GM23248 (cell line): ENCODE measurements around the gene IL1RAPL1. TPM values are rescaled to one million over a fixed set of nuclear protein-coding genes. Genes with fewer than 3 reads are reported as not detected.

Experiments used
- DNase-seq: peaks from one replicate; pipeline ENCODE4 v3.0.0-alpha.2; 2015
- H2AFZ ChIP-seq: fragments of 200-600 bp; sonication (generic); 2 replicates; pipeline ENCODE4 v1.6.1; 2016; ENCODE audit warnings: antibody characterized with exemption
- H3F3A ChIP-seq: fragments of 200-600 bp; sonication (generic); 2 replicates; pipeline ENCODE4 v1.6.1; 2016; ENCODE audit warnings: mild to moderate bottlenecking, antibody characterized with exemption, mixed run types; ENCODE audit not compliant: insufficient read depth
- H3K27ac ChIP-seq: fragments of 200-600 bp; sonication (generic); 2 replicates; pipeline ENCODE4 v1.5.1; 2016; ENCODE audit warnings: mild to moderate bottlenecking
- H3K27me3 ChIP-seq: fragments of 200-600 bp; sonication (generic); replicated peaks from 2 replicates; pipeline ENCODE4 v1.6.1; 2016; ENCODE audit warnings: mild to moderate bottlenecking; ENCODE audit not compliant: insufficient read depth
- H3K36me3 ChIP-seq: fragments of 200-600 bp; sonication (generic); 2 replicates; pipeline ENCODE4 v1.6.1; 2016; ENCODE audit warnings: low read depth, mild to moderate bottlenecking
- H3K4me1 ChIP-seq: fragments of 200-600 bp; sonication (generic); 2 replicates; pipeline ENCODE4 v1.6.1; 2016; ENCODE audit warnings: mild to moderate bottlenecking; ENCODE audit not compliant: insufficient read depth
- H3K4me2 ChIP-seq: fragments of 200-600 bp; sonication (generic); one replicate; pipeline ENCODE4 v1.6.1; 2016; ENCODE audit warnings: mild to moderate bottlenecking; ENCODE audit not compliant: unreplicated experiment
- H3K4me3 ChIP-seq: fragments of 200-600 bp; sonication (generic); 2 replicates; pipeline ENCODE4 v1.5.1; 2016; ENCODE audit warnings: mild to moderate bottlenecking
- H3K79me2 ChIP-seq: fragments of 200-600 bp; sonication (generic); 2 replicates; pipeline ENCODE4 v1.6.1; 2016; ENCODE audit warnings: mild to moderate bottlenecking; ENCODE audit not compliant: insufficient read depth
- H3K9ac ChIP-seq: fragments of 200-600 bp; sonication (generic); 2 replicates; pipeline ENCODE4 v1.6.1; 2016; ENCODE audit warnings: mild to moderate bottlenecking
- H3K9me2 ChIP-seq: fragments of 200-600 bp; sonication (generic); 2 replicates; pipeline ENCODE4 v1.6.1; 2016; ENCODE audit warnings: mixed run types, mild to moderate bottlenecking, moderate library complexity; ENCODE audit not compliant: insufficient read depth
- H3K9me3 ChIP-seq: fragments of 200-600 bp; sonication (generic); one replicate; pipeline ENCODE4 v1.6.1; 2017; ENCODE audit warnings: low read depth
- H4K20me1 ChIP-seq: fragments of 200-600 bp; sonication (generic); 2 replicates; pipeline ENCODE4 v1.6.0; 2016; ENCODE audit not compliant: insufficient read depth
- EZH2 ChIP-seq: fragments of 200-600 bp; sonication (generic); IDR thresholded peaks from 2 replicates; pipeline ENCODE4 v1.6.1; 2018; ENCODE audit warnings: antibody characterized with exemption, mild to moderate bottlenecking; ENCODE audit not compliant: insufficient read depth, poor library complexity, severe bottlenecking
- EZH2phosphoT487 ChIP-seq: fragments of 200-600 bp; sonication (generic); IDR thresholded peaks from 2 replicates; pipeline ENCODE4 v1.6.1; 2018; ENCODE audit warnings: antibody characterized with exemption, moderate library complexity, mild to moderate bottlenecking, low read depth; ENCODE audit not compliant: insufficient read depth
- WGBS, 2 experiments: methylation state at CpG; one replicate each; pipeline ENCODE4 v1.1.6; 2015 to 2017; ENCODE audit warnings: low lambda C conversion rate in 2 of 2, low coverage in 1 of 2; ENCODE audit errors: missing lambda C conversion rate in 2 of 2; 5-methylcytosine and 5-hydroxymethylcytosine counted together
- in situ Hi-C: fragments of 300-500 bp; cut with MboI; formaldehyde crosslinking; loops from 2 replicates; pipeline ENCODE4 v1.15.0; 2020
- polyA plus RNA-seq: library from polyadenylated mRNA; unstranded; fragments of >200 nt; fragmentation: Nextera tagmentation; extraction: Ambion mirVana; gene quantifications from 2 replicates; pipeline ENCODE4 v1.2.1, GENCODE V29; 2016
- total RNA-seq: library from RNA; depleted of rRNA; stranded (reverse); fragments of >200 nt; shearing (Covaris generic); gene quantifications from 2 replicates; pipeline ENCODE4 v1.2.3, GENCODE V29; 2014

The IL1RAPL1 gene
- total and polyA plus RNA-seq, 2 experiments from 2014 or later, result not detected

DNA sequence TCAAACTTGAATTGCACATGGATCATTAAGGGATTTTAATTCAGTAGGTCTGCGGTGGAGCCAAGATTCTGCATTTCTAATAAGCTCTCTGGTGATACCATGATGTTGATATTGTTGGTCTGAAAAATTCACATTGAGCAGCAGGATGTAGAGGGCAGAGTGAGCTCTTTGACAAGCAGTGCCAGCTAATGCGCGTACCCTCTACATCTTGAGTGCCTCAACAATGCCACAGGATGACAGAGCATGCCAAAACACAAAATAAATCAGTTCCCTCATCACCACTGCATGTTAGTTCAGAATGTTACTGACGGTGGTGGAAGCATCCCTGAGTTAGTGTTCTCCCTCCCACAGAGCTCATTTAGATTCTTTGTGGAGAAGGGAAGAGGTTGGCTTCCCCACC, 23.5 kb downstream of the IL1RAPL1 start:
- H3K9me2 ChIP-seq, result no peaks in the 10 kb centered on the region
- in situ Hi-C loops, result no loop called here
- no peaks in the 10 kb centered on the region for H3K27me3 ChIP-seq
- no peaks in the 10 kb centered on the region for H3K36me3 ChIP-seq
- H3F3A ChIP-seq, result no peaks in the 10 kb centered on the region
- TF ChIP-seq EZH2 (no peak), EZH2phosphoT487 (no peak)
- no peak overlapping the region for H3K9ac ChIP-seq
- no peak overlapping the region for H3K4me3 ChIP-seq
- H3K9me3 ChIP-seq, result no peaks in the 10 kb centered on the region
- no peak for DNase-seq
- no peaks in the 10 kb centered on the region for H3K79me2 ChIP-seq
- no peak overlapping the region for H3K27ac ChIP-seq
- no peaks in the 10 kb centered on the region for H4K20me1 ChIP-seq
- H2AFZ ChIP-seq, result no peak overlapping the region
- H3K4me2 ChIP-seq, result no peak overlapping the region
- H3K4me1 ChIP-seq, result no peaks in the 10 kb centered on the region
- 43% methylated on average over 4 of the region's 4 CpGs for WGBS, 2 experiments

DNA sequence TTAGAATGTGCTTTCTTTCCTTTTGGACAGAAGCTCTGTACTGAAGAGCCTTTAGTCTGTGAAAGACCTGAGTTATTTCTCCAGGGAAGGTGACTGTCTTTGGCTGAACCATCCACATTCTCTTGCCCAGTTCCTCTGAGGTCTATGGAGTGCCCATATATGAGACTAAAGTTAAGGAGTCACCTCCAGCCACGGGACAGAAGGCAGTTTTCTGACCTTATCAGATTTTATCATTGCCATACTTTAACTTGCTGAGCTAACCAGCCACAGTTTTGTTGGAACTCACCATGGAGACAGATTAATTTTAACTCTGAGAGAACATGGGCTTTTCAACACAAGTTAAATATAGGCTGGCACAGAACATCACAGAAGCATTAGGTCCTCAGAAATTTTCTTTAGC, 26.3 kb downstream of the IL1RAPL1 start:
- Histone ChIP-seq H3F3A (no peaks in the 10 kb centered on the region), H2AFZ (no peak overlapping the region), H3K4me1 (no peaks in the 10 kb centered on the region), H4K20me1 (no peaks in the 10 kb centered on the region), H3K9ac (no peak overlapping the region), H3K27me3 (no peaks in the 10 kb centered on the region), H3K4me3 (no peak overlapping the region), H3K36me3 (no peaks in the 10 kb centered on the region), H3K9me2 (no peaks in the 10 kb centered on the region), H3K27ac (no peak overlapping the region), H3K9me3 (no peaks in the 10 kb centered on the region), H3K4me2 (no peak overlapping the region), H3K79me2 (no peaks in the 10 kb centered on the region)
- WGBS, 2 experiments, result 0% methylated on average over 1 of the region's 1 CpG
- DNase-seq, result no peak
- no peak for TF ChIP-seq EZH2phosphoT487
- TF ChIP-seq EZH2, result no peak
- in situ Hi-C loops, result no loop called here

DNA sequence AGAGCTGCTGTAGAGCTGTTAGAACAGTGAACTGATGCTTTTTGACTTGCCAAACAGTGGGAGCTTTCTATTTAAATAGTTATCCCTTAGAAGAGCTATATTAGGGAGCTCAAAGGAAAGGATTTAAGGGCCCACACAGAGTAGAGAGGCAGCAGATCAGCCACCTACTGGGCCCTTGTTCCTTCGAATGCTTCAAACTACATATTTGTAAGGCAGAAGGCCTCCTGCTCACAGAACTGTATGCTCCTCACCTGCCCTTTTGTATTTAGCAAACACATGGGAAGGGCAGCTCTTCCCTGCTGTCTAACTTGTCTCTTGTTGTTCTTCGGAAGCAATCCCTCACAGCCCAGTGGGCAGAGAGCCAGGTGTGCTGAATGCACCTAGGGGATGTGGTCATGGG, 38.0 kb downstream of the IL1RAPL1 start:
- no peak overlapping the region for H3K27ac ChIP-seq
- no peak overlapping the region for H2AFZ ChIP-seq
- DNase-seq, result no peak
- H3K9ac ChIP-seq, result no peak overlapping the region
- no peaks in the 10 kb centered on the region for H3K9me3 ChIP-seq
- no peaks in the 10 kb centered on the region for H3K36me3 ChIP-seq
- H3K4me1 ChIP-seq, result no peaks in the 10 kb centered on the region
- no peak overlapping the region for H3K4me2 ChIP-seq
- no peaks in the 10 kb centered on the region for H3F3A ChIP-seq
- no peaks in the 10 kb centered on the region for H3K27me3 ChIP-seq
- WGBS, 2 experiments, result 20 to 22% methylated on average over 1 to 2 of the region's 2 CpGs
- H3K4me3 ChIP-seq, result no peak overlapping the region
- in situ Hi-C loops, result no loop called here
- TF ChIP-seq EZH2 (no peak), EZH2phosphoT487 (no peak)
- H3K79me2 ChIP-seq, result no peaks in the 10 kb centered on the region
- no peaks in the 10 kb centered on the region for H3K9me2 ChIP-seq
- no peaks in the 10 kb centered on the region for H4K20me1 ChIP-seq

DNA sequence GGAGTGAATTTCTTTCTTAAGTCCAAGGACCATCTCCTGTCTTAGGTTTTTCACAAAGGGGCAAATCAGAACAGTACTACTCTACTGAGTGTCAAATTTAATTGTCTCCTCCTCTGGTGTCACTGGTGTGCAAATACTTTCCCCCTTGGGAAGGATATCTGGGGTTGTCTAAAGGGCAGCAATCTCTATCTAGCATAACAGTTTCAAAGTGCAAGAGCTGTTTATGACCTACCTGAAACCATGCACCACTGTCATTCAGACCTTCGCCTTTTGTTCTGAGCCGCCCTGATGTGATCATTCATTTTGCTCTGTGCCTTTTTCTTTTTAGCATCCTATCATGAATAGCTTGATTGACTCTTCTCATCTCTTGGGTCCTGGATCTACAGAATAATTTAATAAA, 39.3 kb downstream of the IL1RAPL1 start:
- no peaks in the 10 kb centered on the region for H3K36me3 ChIP-seq
- TF ChIP-seq EZH2 (no peak), EZH2phosphoT487 (no peak)
- no peaks in the 10 kb centered on the region for H3K27me3 ChIP-seq
- no peaks in the 10 kb centered on the region for H3K79me2 ChIP-seq
- H2AFZ ChIP-seq, result no peak overlapping the region
- H3K27ac ChIP-seq, result no peak overlapping the region
- no peak overlapping the region for H3K4me2 ChIP-seq
- DNase-seq, result no peak
- H3K4me3 ChIP-seq, result no peak overlapping the region
- H3K9ac ChIP-seq, result no peak overlapping the region
- no peaks in the 10 kb centered on the region for H3K9me3 ChIP-seq
- no peaks in the 10 kb centered on the region for H3K9me2 ChIP-seq
- no peaks in the 10 kb centered on the region for H3K4me1 ChIP-seq
- H3F3A ChIP-seq, result no peaks in the 10 kb centered on the region
- in situ Hi-C loops, result no loop called here
- H4K20me1 ChIP-seq, result no peaks in the 10 kb centered on the region
- 45 to 53% methylated on average over 2 of the region's 2 CpGs for WGBS, 2 experiments

DNA sequence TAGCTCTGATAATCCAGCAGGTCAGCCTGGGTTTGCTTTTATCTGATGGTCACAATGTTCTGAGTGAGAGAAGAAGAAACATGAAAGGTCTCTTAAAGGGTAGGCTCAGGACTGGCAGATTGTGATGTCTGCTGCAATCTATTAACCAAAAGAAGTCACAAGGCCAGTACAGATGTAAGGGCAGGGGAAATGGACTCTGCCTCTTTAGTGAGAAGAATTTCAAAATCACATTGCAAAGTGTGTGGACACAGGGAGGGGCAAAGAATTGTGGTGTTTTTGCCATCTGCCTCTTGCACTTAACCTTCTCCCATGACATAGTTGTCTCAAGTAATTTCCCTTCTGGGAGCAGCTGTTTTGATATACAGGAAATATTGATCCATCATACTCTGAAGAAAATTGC, 40.9 kb downstream of the IL1RAPL1 start:
- H3K79me2 ChIP-seq, result no peaks in the 10 kb centered on the region
- no peaks in the 10 kb centered on the region for H3K9me3 ChIP-seq
- no peaks in the 10 kb centered on the region for H3K27me3 ChIP-seq
- H3K4me1 ChIP-seq, result no peaks in the 10 kb centered on the region
- H3K4me2 ChIP-seq, result no peak overlapping the region
- in situ Hi-C loops, result no loop called here
- no peak for TF ChIP-seq EZH2
- no peak for TF ChIP-seq EZH2phosphoT487
- H3K9me2 ChIP-seq, result no peaks in the 10 kb centered on the region
- no peak overlapping the region for H2AFZ ChIP-seq
- no peak overlapping the region for H3K27ac ChIP-seq
- no peak for DNase-seq
- no peak overlapping the region for H3K9ac ChIP-seq
- no peaks in the 10 kb centered on the region for H3K36me3 ChIP-seq
- H3F3A ChIP-seq, result no peaks in the 10 kb centered on the region
- no peaks in the 10 kb centered on the region for H4K20me1 ChIP-seq
- no peak overlapping the region for H3K4me3 ChIP-seq
